Esophagus squamous epithelium (tissue), 4 donors: ENCODE measurements around the gene HAUS6.

Source experiments
- CTCF ChIP-seq, 6 experiments: fragments of 450-650 bp in 4 of 6; fragments of 200-600 bp in 2 of 6; sonication (generic) in 2 of 6; IDR thresholded peaks; one replicate each; pipeline ENCODE4 v1.5.1; 2016 to 2019; ENCODE audit warnings: antibody characterized with exemption in 6 of 6, mild to moderate bottlenecking in 4 of 6, moderate library complexity in 4 of 6
- POLR2A ChIP-seq, 4 donors: fragments of 450-650 bp; IDR thresholded peaks; one replicate each; pipeline ENCODE4 v1.6.1; 2017; ENCODE audit warnings: antibody characterized with exemption in 4 of 4, mild to moderate bottlenecking in 4 of 4, moderate library complexity in 3 of 4

DNA sequence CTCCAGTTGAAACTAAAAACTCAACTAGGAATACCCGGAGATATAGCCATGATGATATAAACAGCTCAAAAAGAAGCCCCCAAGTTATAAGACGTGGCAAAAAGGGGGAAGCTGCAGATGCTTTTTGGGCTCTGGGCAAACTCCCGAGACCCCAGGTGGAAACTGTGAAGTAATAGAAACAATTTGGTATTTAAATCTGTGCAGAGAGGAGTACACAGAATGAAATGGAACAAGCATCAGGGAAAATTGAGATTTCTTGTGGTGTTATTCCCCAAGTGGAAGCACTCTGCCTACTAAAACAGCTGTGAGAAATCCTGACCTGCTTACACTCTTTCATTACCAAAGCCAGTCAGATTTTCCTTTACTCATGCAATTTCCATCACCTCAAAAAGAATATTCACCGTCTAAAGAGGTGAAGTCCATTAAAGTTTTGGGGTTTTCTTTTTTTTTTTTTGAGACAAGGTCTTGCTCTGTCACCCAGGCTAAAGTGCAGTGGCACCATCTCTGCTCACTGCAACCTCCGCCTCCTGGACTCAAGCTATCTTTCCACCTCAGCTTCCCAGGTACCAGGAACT lies 93.2 kb downstream of the HAUS6 start:
- TF ChIP-seq CTCF (IDR thresholded peaks at IDR 0.05): no peak
- no peak for TF ChIP-seq POLR2A (IDR thresholded peaks at IDR 0.05)
